Mesothelial cell of epicardium (in vitro differentiated cells): ENCODE data around the gene CALHM5. TPM values are rescaled to one million over a fixed set of nuclear protein-coding genes. Genes with fewer than 3 reads are reported as not detected.

Experiments used
- DNase-seq, 2 experiments: peaks; one replicate each; pipeline ENCODE4 v3.0.0; 2021; ENCODE audit warnings: low spot score in 2 of 2; ENCODE audit not compliant: unreplicated experiment in 2 of 2
- H3K27ac Mint-ChIP-seq: 2 replicates; pipeline ENCODE4 v1.8.0; 2021; ENCODE audit warnings: mixed read lengths
- H3K27me3 Mint-ChIP-seq: 2 replicates; pipeline ENCODE4 v1.8.0; 2021; ENCODE audit warnings: low read depth, mixed read lengths
- H3K36me3 Mint-ChIP-seq: 2 replicates; pipeline ENCODE4 v1.8.0; 2021; ENCODE audit warnings: mixed read lengths
- H3K4me1 Mint-ChIP-seq: 2 replicates; pipeline ENCODE4 v1.8.0; 2021; ENCODE audit warnings: mixed read lengths
- H3K4me3 Mint-ChIP-seq: 2 replicates; pipeline ENCODE4 v1.8.0; 2021; ENCODE audit warnings: mild to moderate bottlenecking, moderate library complexity, mixed read lengths
- H3K9me3 Mint-ChIP-seq: 2 replicates; pipeline ENCODE4 v1.8.0; 2021; ENCODE audit warnings: mixed read lengths
- total RNA-seq: library from RNA; stranded (reverse); gene quantifications from 3 replicates; pipeline ENCODE4 v1.2.1, GENCODE V29; 2021
- TF ChIP-seq, protein P1 (sequence below): fragments of 200-600 bp; sonication (generic); IDR thresholded peaks from one replicate; pipeline ENCODE4 v1.5.0; 2021; ENCODE audit warnings: antibody characterized with exemption; ENCODE audit not compliant: unreplicated experiment

Gene CALHM5
- total RNA-seq, 1 donor from 2014 or later = 1.7 TPM

DNA sequence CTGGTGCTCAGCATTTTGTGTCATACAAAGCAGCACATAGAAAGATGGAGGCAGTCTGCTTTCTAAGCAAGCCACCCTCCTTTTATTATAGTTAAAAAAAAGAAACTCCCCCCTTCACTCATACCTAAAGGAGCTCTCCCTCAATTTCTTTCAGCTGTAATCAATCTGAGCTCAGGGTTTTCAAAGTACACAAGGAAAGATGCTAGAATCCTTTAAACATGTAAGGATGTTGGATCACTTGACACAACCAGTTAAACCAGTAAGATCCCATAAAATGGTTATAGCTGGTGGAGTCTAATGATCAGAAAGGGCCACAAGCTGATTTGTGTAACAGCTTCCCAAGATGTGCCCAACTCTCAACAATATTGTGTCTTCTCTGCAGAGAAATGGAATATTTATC is 42.0 kb downstream of the CALHM5 start, which contains the start of gene CALHM4:
Gene CALHM4 (plus strand): TSS at position 301 of the 400 bp plus-strand sequence. CDS start 43 bp downstream, at position 344.
- Mint-ChIP-seq H3K9me3 (peaks cover 3% of the 10 kb centered on the region), H3K4me3 (no peak within 1 kb of the TSS), H3K27me3 (no peaks in the 10 kb centered on the region), H3K36me3 (no peaks in the 10 kb centered on the region), H3K4me1 (peaks cover 13% of the 10 kb centered on the region), H3K27ac (no peak within 1 kb of the TSS)
- DNase-seq = no peak
- TF ChIP-seq, protein P1, sequence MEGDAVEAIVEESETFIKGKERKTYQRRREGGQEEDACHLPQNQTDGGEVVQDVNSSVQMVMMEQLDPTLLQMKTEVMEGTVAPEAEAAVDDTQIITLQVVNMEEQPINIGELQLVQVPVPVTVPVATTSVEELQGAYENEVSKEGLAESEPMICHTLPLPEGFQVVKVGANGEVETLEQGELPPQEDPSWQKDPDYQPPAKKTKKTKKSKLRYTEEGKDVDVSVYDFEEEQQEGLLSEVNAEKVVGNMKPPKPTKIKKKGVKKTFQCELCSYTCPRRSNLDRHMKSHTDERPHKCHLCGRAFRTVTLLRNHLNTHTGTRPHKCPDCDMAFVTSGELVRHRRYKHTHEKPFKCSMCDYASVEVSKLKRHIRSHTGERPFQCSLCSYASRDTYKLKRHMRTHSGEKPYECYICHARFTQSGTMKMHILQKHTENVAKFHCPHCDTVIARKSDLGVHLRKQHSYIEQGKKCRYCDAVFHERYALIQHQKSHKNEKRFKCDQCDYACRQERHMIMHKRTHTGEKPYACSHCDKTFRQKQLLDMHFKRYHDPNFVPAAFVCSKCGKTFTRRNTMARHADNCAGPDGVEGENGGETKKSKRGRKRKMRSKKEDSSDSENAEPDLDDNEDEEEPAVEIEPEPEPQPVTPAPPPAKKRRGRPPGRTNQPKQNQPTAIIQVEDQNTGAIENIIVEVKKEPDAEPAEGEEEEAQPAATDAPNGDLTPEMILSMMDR = no peak

DNA sequence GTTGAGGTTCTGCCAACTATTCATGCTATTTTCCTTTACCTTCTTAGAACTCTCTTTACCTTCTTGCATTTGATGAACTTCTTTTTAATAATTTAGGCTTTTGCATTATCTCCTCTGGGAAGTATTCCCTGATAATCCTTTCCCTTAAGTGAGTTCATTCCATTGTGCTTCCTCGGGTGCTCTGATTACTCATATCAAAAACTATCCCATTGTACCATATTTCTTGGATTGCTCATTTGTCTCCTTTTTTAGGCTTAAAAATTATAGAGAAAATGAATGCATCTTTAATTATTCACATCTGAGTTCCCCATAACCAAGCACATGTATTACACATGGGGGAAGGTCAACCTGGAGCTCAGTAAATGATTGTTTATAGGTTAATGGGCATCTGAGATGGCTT is 44.6 kb downstream of the CALHM5 start:
- Mint-ChIP-seq H3K9me3 (peaks cover 3% of the 10 kb centered on the region), H3K27ac (no peak overlapping the region), H3K27me3 (no peaks in the 10 kb centered on the region), H3K36me3 (no peaks in the 10 kb centered on the region), H3K4me3 (no peak overlapping the region), H3K4me1 (peaks cover 36% of the 10 kb centered on the region)
- no peak for DNase-seq
- TF ChIP-seq, protein P1 = no peak

DNA sequence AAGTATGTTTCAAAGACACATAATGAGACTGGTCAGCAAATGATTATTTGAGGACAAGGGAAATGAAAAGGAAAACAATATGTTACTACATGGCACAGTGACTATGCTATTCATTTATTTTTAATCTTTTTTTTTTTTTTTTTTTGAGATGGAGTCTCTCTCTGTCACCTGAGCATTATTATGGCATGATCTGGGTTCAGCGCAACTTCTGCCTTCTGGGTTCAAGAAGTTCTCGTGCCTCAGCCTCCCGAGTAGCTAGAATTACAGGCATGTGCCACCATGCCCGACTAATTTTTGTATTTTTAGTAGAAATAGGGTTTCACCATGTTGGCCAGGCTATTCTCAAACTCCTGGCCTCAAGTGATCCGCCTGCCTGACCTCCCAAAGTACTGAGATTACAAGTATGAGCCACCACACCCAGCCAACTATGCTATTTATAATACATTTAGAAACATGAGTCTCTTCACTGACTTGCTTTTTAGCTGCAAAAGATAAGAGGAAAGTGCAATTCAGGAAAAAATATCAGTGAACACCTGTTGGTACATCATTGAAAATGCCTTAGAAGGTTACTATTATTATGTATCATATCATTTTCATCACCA is 45.5 kb downstream of the CALHM5 start:
- no peaks in the 10 kb centered on the region for H3K36me3 Mint-ChIP-seq
- H3K4me1 Mint-ChIP-seq = peaks cover 39% of the 10 kb centered on the region
- no peak for DNase-seq
- TF ChIP-seq, protein P1 = no peak
- H3K9me3 Mint-ChIP-seq = peaks cover 2% of the 10 kb centered on the region
- no peaks in the 10 kb centered on the region for H3K27me3 Mint-ChIP-seq
- H3K4me3 Mint-ChIP-seq = no peak overlapping the region
- peak overlapping the region; percentile 57 for H3K27ac Mint-ChIP-seq

DNA sequence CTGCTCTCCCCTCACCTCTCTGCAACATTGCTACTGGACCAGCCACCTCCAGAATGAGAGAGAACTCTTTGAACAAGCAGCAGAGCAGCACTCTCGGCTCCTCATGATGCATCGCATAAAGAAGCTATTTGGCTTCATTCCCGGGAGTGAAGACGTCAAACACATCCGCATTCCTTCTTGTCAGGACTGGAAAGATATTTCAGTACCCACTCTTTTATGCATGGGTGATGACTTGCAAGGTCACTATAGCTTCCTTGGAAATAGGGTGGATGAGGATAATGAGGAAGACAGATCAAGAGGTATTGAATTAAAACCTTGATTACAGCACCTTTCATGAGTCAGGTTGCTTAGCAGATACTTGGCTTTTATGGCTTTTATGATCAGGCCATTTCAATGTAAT is 46.5 kb downstream of the CALHM5 start:
- Mint-ChIP-seq H3K36me3 (no peaks in the 10 kb centered on the region), H3K9me3 (no peaks in the 10 kb centered on the region), H3K27me3 (no peaks in the 10 kb centered on the region), H3K4me3 (no peak overlapping the region), H3K27ac (peak overlapping the region; percentile 84), H3K4me1 (peaks cover 46% of the 10 kb centered on the region)
- TF ChIP-seq, protein P1 = no peak
- DNase-seq = peak in 1 of 2 experiments; percentile 60

DNA sequence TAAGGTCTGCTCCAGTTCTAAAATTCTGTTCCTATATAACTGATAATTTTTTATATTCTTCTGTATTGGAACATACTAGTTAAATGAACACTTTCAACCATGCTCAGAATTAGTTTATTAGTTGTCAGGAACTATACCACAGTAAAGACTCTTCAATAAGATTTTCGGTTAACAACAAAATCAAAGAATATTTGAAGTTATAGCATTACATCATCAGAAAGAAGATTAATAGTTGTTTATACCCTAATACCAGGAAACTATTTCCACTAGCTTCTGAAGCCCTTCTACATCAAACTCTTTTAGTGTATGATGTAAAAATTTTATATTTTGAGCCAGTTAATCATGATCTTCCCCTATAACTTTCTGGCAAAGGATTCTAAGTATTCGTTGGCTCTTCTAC is 48.7 kb downstream of the CALHM5 start:
- no peak overlapping the region for H3K4me3 Mint-ChIP-seq
- H3K9me3 Mint-ChIP-seq = no peaks in the 10 kb centered on the region
- no peaks in the 10 kb centered on the region for H3K36me3 Mint-ChIP-seq
- TF ChIP-seq, protein P1 = no peak
- peak overlapping the region; percentile 44 for H3K27ac Mint-ChIP-seq
- H3K27me3 Mint-ChIP-seq = no peaks in the 10 kb centered on the region
- H3K4me1 Mint-ChIP-seq = peaks cover 46% of the 10 kb centered on the region
- DNase-seq = no peak
